Measurements from ENCODE around the gene SNAP23. TPM values are rescaled to one million over a fixed set of nuclear protein-coding genes. Genes with fewer than 3 reads are reported as not detected.
A peak's percentile ranks its signal among the peaks of the same experiment; 100 is the strongest.

Gene SNAP23
- total RNA-seq, 1 experiment from 2014 or later = 137 TPM

GRCh38 chr15:42581272-42581730, 85.9 kb downstream of the SNAP23 start:
- Histone ChIP-seq H3K79me2 (ENCODE audit: low read length) (no peaks in the 10 kb centered on the region), H2AFZ (ENCODE audit: low read length) (peak overlapping the region; percentile 97), H3K4me3 (ENCODE audit: low read length) (peak overlapping the region; percentile 74), H3K36me3 (ENCODE audit: insufficient read depth, low read length) (no peaks in the 10 kb centered on the region), H3K9me3 (ENCODE audit: low read length) (no peaks in the 10 kb centered on the region), H3K4me1 (ENCODE audit: low read length) (peaks cover 22% of the 10 kb centered on the region), H3K27ac (ENCODE audit: low read length) (no peak overlapping the region), H4K20me1 (ENCODE audit: insufficient read depth, low read depth, low read length) (no peaks in the 10 kb centered on the region), H3K9ac (ENCODE audit: low read length) (peak overlapping the region; percentile 72), H3K4me2 (ENCODE audit: low read depth, low read length, poor library complexity, severe bottlenecking) (peak overlapping the region; percentile 89), H3K9me2 (replicated peaks; ENCODE audit: insufficient read depth, low read length) (no peaks in the 10 kb centered on the region), H3K27me3 (ENCODE audit: low read length) (no peaks in the 10 kb centered on the region)
- peak; percentile 89 for DNase-seq

Other genes starting within 250 kb of the SNAP23 start
- 21.2 and 31.1 TPM in 2 replicates for gene GANC, start 222.4 kb upstream of the SNAP23 start, total RNA-seq (2014; rRNA removed; shearing (Covaris generic); ENCODE audit: low replicate concordance)
- gene TMEM87A, start 222.2 kb upstream of the SNAP23 start, total RNA-seq (2014; rRNA removed; shearing (Covaris generic); ENCODE audit: low replicate concordance) = 19.9 and 27.2 TPM in 2 replicates
- 3.2 and 8.8 TPM in 2 replicates for gene CAPN3, start 136.1 kb upstream of the SNAP23 start, total RNA-seq (2014; rRNA removed; shearing (Covaris generic); ENCODE audit: low replicate concordance)
- 109 and 144 TPM in 2 replicates for gene ZNF106, start 4.5 kb upstream of the SNAP23 start, total RNA-seq (2014; rRNA removed; shearing (Covaris generic); ENCODE audit: low replicate concordance)
- 13.4 and 21.7 TPM in 2 replicates for gene LRRC57, start 53.2 kb downstream of the SNAP23 start, total RNA-seq (2014; rRNA removed; shearing (Covaris generic); ENCODE audit: low replicate concordance)
- gene HAUS2, start 53.2 kb downstream of the SNAP23 start, total RNA-seq (2014; rRNA removed; shearing (Covaris generic); ENCODE audit: low replicate concordance) = 17.2 and 43.5 TPM in 2 replicates
- gene STARD9, start 80.0 kb downstream of the SNAP23 start, total RNA-seq (2014; rRNA removed; shearing (Covaris generic); ENCODE audit: low replicate concordance) = 0.37 and 2.1 TPM in 2 replicates
- gene CDAN1, start 241.5 kb downstream of the SNAP23 start, total RNA-seq (2014; rRNA removed; shearing (Covaris generic); ENCODE audit: low replicate concordance) = 23.8 and 35.9 TPM in 2 replicates

Data from Karpas-422 (cell line).